ENCODE measurements around the gene SPIRE2. TPM values are rescaled to one million over a fixed set of nuclear protein-coding genes. Genes with fewer than 3 reads are reported as not detected.

SPIRE2 gene
- total RNA-seq, 2 donors from 2014 or later = 51.7 to 80.5 TPM

- no peak for TF ChIP-seq CTCF (IDR thresholded peaks at IDR 0.05)
- no peak overlapping the region for H3K27ac ChIP-seq
- no peaks in the 10 kb centered on the region for H3K9me3 ChIP-seq
- intact Hi-C loops (cut with DNase I) = no loop called here
- no peaks in the 10 kb centered on the region for H3K36me3 ChIP-seq
- H3K4me3 ChIP-seq = no peak overlapping the region
- DNase-seq = no peak
- no peaks in the 10 kb centered on the region for H3K4me1 ChIP-seq
- no peaks in the 10 kb centered on the region for H3K27me3 ChIP-seq
- H3K9ac ChIP-seq (ENCODE audit: low read depth in 2 of 2, low read length in 2 of 2) = no peak overlapping the region
Observed at GRCh38 chr16:89784406-89784805, 43.9 kb upstream of the SPIRE2 start.

- Histone ChIP-seq H3K9ac (ENCODE audit: low read depth in 2 of 2, low read length in 2 of 2) (no peak overlapping the region), H3K36me3 (no peaks in the 10 kb centered on the region), H3K9me3 (no peaks in the 10 kb centered on the region), H3K4me3 (no peak overlapping the region), H3K27ac (no peak overlapping the region), H3K4me1 (no peaks in the 10 kb centered on the region), H3K27me3 (no peaks in the 10 kb centered on the region)
- no peak for TF ChIP-seq CTCF (IDR thresholded peaks at IDR 0.05)
- intact Hi-C loops (cut with DNase I) = no loop called here
- no peak for DNase-seq
Observed at GRCh38 chr16:89785523-89786155, 42.6 kb upstream of the SPIRE2 start.

- no peak for DNase-seq
- intact Hi-C loops (cut with DNase I) = no loop called here
- H3K4me3 ChIP-seq = no peak overlapping the region
Observed at GRCh38 chr16:89786474-89787364, 41.6 kb upstream of the SPIRE2 start.

GRCh38 chr16:89787365-89787805 is 40.9 kb upstream of the SPIRE2 start:
- Histone ChIP-seq H3K36me3 (no peaks in the 10 kb centered on the region), H3K4me3 (no peak overlapping the region), H3K9me3 (no peaks in the 10 kb centered on the region), H3K9ac (ENCODE audit: low read depth in 2 of 2, low read length in 2 of 2) (no peak overlapping the region), H3K27ac (no peak overlapping the region), H3K4me1 (no peaks in the 10 kb centered on the region), H3K27me3 (no peaks in the 10 kb centered on the region)
- TF ChIP-seq CTCF (IDR thresholded peaks at IDR 0.05) = no peak
- intact Hi-C loops (cut with DNase I) = no loop called here
- no peak for DNase-seq

More at GRCh38 chr16:89786474-89787364, 41.6 kb upstream of the SPIRE2 start:
- H3K27me3 ChIP-seq = no peaks in the 10 kb centered on the region
- H3K9me3 ChIP-seq = no peaks in the 10 kb centered on the region
- H3K36me3 ChIP-seq = no peaks in the 10 kb centered on the region
- no peaks in the 10 kb centered on the region for H3K4me1 ChIP-seq
- no peak for TF ChIP-seq CTCF (IDR thresholded peaks at IDR 0.05)
- no peak overlapping the region for H3K27ac ChIP-seq
- no peak overlapping the region for H3K9ac ChIP-seq (ENCODE audit: low read depth in 2 of 2, low read length in 2 of 2)

- H3K36me3 ChIP-seq = no peaks in the 10 kb centered on the region
- no peaks in the 10 kb centered on the region for H3K27me3 ChIP-seq
- intact Hi-C loops (cut with DNase I) = loop anchor here (5.0 kb wide), 1 partner anchor 84 kb away; no protein-coding TSS in a partner anchor
- no peak overlapping the region for H3K27ac ChIP-seq
- H3K9me3 ChIP-seq = no peaks in the 10 kb centered on the region
- H3K9ac ChIP-seq (ENCODE audit: low read depth in 2 of 2, low read length in 2 of 2) = no peak overlapping the region
- no peak for TF ChIP-seq CTCF (IDR thresholded peaks at IDR 0.05)
- no peak for DNase-seq
- no peaks in the 10 kb centered on the region for H3K4me1 ChIP-seq
- H3K4me3 ChIP-seq = no peak overlapping the region
Observed at GRCh38 chr16:89791278-89791995, 36.8 kb upstream of the SPIRE2 start.
